PC-3 (cell line): ENCODE measurements around the gene ARHGEF39. TPM values are rescaled to one million over a fixed set of nuclear protein-coding genes. Genes with fewer than 3 reads are reported as not detected.

Experiments used
- ATAC-seq: fragments of 200-7000 bp; cut with Tn5 transposase; 2 replicates; pipeline ENCODE4 v1.9.1; 2020; ENCODE audit warnings: mild to moderate bottlenecking, moderate library complexity
- BruUV-seq: library from RNA; stranded (reverse); fragments of 400-500 nt; replicated peaks from 2 replicates; lab custom pipeline; 2021; lab: Mats Ljungman, UMichigan
- CTCF ChIA-PET: fragments of 300-600 bp; sonication (Branson Sonifier 250); formaldehyde crosslinking; loops from one replicate; lab custom pipeline; 2022; ENCODE audit warnings: antibody characterized with exemption; lab: Charles Lee
- POLR2A ChIA-PET: fragments of 300-600 bp; sonication (Branson Sonifier 250); formaldehyde crosslinking; loops from one replicate; lab custom pipeline; 2022; ENCODE audit warnings: antibody characterized with exemption; ENCODE audit not compliant: unreplicated experiment; lab: Charles Lee
- DNase-seq: peaks from one replicate; pipeline ENCODE4 v3.0.0-alpha.2; 2015
- H2AFZ ChIP-seq: fragments of 300-600 bp; sonication (generic); 2 replicates; pipeline ENCODE4 v1.6.0; 2016; ENCODE audit warnings: antibody characterized with exemption, low read length
- H3F3A ChIP-seq: fragments of 300-600 bp; sonication (generic); one replicate; pipeline ENCODE4 v1.6.0; 2017; ENCODE audit warnings: antibody characterized with exemption, low read length, control low read depth, mild to moderate bottlenecking; ENCODE audit not compliant: unreplicated experiment
- H3K27ac ChIP-seq: fragments of 300-600 bp; sonication (generic); 2 replicates; pipeline ENCODE4 v1.5.1; 2016; ENCODE audit warnings: mild to moderate bottlenecking, low read length
- H3K27me3 ChIP-seq: fragments of 300-600 bp; sonication (generic); 2 replicates; pipeline ENCODE4 v1.6.1; 2016; ENCODE audit warnings: low read length, mixed read lengths
- H3K36me3 ChIP-seq: fragments of 300-600 bp; sonication (generic); 2 replicates; pipeline ENCODE4 v1.6.1; 2016; ENCODE audit warnings: low read depth, mixed run types, low read length, mixed read lengths
- H3K4me1 ChIP-seq: fragments of 300-600 bp; sonication (generic); 2 replicates; pipeline ENCODE4 v1.5.1; 2016; ENCODE audit warnings: low read length; ENCODE audit not compliant: insufficient read depth
- H3K4me2 ChIP-seq: fragments of 300-600 bp; sonication (generic); 2 replicates; pipeline ENCODE4 v1.6.0; 2016; ENCODE audit warnings: low read length
- H3K4me3 ChIP-seq: fragments of 300-600 bp; sonication (generic); 2 replicates; pipeline ENCODE4 v1.5.1; 2016; ENCODE audit warnings: mild to moderate bottlenecking, low read length, mixed read lengths
- H3K79me2 ChIP-seq: fragments of 300-600 bp; sonication (generic); 2 replicates; pipeline ENCODE4 v1.6.1; 2017; ENCODE audit warnings: low read length, mixed read lengths
- H3K9ac ChIP-seq: fragments of 300-600 bp; sonication (generic); 2 replicates; pipeline ENCODE4 v1.6.0; 2016; ENCODE audit warnings: mild to moderate bottlenecking, low read length
- H3K9me2 ChIP-seq: fragments of 300-600 bp; sonication (generic); replicated peaks from 2 replicates; pipeline ENCODE4 v1.6.1; 2016; ENCODE audit warnings: mixed run types, low read length, mixed read lengths
- H3K9me3 ChIP-seq: fragments of 300-600 bp; sonication (generic); 2 replicates; pipeline ENCODE4 v1.6.1; 2016; ENCODE audit warnings: low read length, mixed read lengths
- H4K20me1 ChIP-seq: fragments of 300-600 bp; sonication (generic); 2 replicates; pipeline ENCODE4 v1.6.1; 2016; ENCODE audit warnings: low read length, mixed read lengths
- CTCF ChIP-seq: fragments of 300-600 bp; sonication (generic); conservative IDR thresholded peaks from 2 replicates; pipeline ENCODE4 v1.5.1; 2017; ENCODE audit warnings: antibody characterized with exemption, low read depth, mild to moderate bottlenecking, low read length
- EZH2 ChIP-seq: fragments of 300-600 bp; sonication (generic); IDR thresholded peaks from one replicate; pipeline ENCODE4 v1.6.1; 2017; ENCODE audit warnings: antibody characterized with exemption, mild to moderate bottlenecking, low read length; ENCODE audit not compliant: unreplicated experiment
- EZH2phosphoT487 ChIP-seq: fragments of 300-600 bp; sonication (generic); IDR thresholded peaks from 2 replicates; pipeline ENCODE4 v1.6.1; 2018; ENCODE audit warnings: mild to moderate bottlenecking, antibody characterized with exemption, low read length, borderline replicate concordance
- intact Hi-C: fragments of 100-400 bp; cut with micrococcal nuclease; formaldehyde crosslinking; loops from 2 replicates; pipeline ENCODE4 v1.9.0; 2023
- total RNA-seq: library from RNA; depleted of rRNA; stranded (reverse); fragments of >200 nt; gene quantifications from 2 replicates; pipeline ENCODE4 v1.2.3, GENCODE V29; 2014

ARHGEF39 gene
- total RNA-seq, 1 experiment from 2014 or later = 2.6 TPM

GRCh38 chr9:35700942-35701341 lies 35.9 kb upstream of the ARHGEF39 start:
- Histone ChIP-seq H3K27me3 (no peaks in the 10 kb centered on the region), H3K9me3 (no peaks in the 10 kb centered on the region), H3K9ac (no peak overlapping the region), H3F3A (no peaks in the 10 kb centered on the region), H3K4me3 (no peak overlapping the region), H3K4me1 (peaks cover 8% of the 10 kb centered on the region), H3K27ac (no peak overlapping the region), H3K79me2 (no peaks in the 10 kb centered on the region), H2AFZ (no peak overlapping the region), H3K9me2 (no peaks in the 10 kb centered on the region), H3K36me3 (peaks cover 50% of the 10 kb centered on the region), H3K4me2 (no peak overlapping the region), H4K20me1 (no peaks in the 10 kb centered on the region)
- ChIA-PET POLR2A (no interaction called here), CTCF (no interaction called here)
- ATAC-seq = no peak
- no peak for DNase-seq
- no peak for TF ChIP-seq EZH2
- no peak for TF ChIP-seq EZH2phosphoT487
- no peak for TF ChIP-seq CTCF
- BruUV-seq = no TSS peak
- intact Hi-C loops = no loop called here

DNA sequence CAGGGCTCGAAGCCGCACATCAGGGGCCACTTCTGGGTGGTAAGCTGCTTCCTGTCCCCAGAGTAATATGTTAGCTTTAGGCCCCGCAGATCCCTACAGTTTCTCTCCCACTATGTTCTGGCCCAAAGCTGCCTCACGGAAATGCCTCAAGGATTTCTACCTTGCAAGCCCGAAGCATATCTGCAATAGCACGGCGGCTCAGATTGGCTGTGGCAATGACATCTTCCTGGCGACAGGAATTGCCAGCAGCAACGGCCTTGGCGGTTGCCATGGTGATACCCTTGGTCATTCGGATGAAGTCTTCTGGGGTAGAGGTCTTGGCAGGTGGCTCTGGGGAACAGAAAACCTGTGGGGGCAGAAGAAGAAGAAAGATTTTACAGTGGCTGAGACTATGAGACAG lies 35.0 kb upstream of the ARHGEF39 start:
- BruUV-seq = no TSS peak
- ChIA-PET CTCF (no interaction called here), POLR2A (no interaction called here)

More for the DNA sequence above, 35.0 kb upstream of the ARHGEF39 start:
- intact Hi-C loops = no loop called here
- no peaks in the 10 kb centered on the region for H3K79me2 ChIP-seq
- H3K9me2 ChIP-seq = no peaks in the 10 kb centered on the region
- H3F3A ChIP-seq = no peaks in the 10 kb centered on the region
- no peak overlapping the region for H3K4me2 ChIP-seq
- no peaks in the 10 kb centered on the region for H4K20me1 ChIP-seq
- H3K4me1 ChIP-seq = peaks cover 12% of the 10 kb centered on the region
- H3K9ac ChIP-seq = no peak overlapping the region
- DNase-seq (no peak), ATAC-seq (no peak)
- H3K9me3 ChIP-seq = no peaks in the 10 kb centered on the region
- no peak overlapping the region for H3K4me3 ChIP-seq
- peaks cover 45% of the 10 kb centered on the region for H3K36me3 ChIP-seq
- H3K27me3 ChIP-seq = no peaks in the 10 kb centered on the region
- TF ChIP-seq EZH2phosphoT487 = no peak
- no peak for TF ChIP-seq EZH2
- TF ChIP-seq CTCF = no peak
- H2AFZ ChIP-seq = no peak overlapping the region
- H3K27ac ChIP-seq = no peak overlapping the region
